GM20431 (cell line): ENCODE results near the gene DNAJC2.

Experiments
- in situ Hi-C: fragments of 300-500 bp; cut with MseI, MboI; formaldehyde crosslinking; loops from one replicate; pipeline ENCODE4 v1.15.0; 2020; ENCODE audit warnings: low sequenced_read_pairs; ENCODE audit not compliant: unreplicated experiment

DNAJC2 gene, protein sequence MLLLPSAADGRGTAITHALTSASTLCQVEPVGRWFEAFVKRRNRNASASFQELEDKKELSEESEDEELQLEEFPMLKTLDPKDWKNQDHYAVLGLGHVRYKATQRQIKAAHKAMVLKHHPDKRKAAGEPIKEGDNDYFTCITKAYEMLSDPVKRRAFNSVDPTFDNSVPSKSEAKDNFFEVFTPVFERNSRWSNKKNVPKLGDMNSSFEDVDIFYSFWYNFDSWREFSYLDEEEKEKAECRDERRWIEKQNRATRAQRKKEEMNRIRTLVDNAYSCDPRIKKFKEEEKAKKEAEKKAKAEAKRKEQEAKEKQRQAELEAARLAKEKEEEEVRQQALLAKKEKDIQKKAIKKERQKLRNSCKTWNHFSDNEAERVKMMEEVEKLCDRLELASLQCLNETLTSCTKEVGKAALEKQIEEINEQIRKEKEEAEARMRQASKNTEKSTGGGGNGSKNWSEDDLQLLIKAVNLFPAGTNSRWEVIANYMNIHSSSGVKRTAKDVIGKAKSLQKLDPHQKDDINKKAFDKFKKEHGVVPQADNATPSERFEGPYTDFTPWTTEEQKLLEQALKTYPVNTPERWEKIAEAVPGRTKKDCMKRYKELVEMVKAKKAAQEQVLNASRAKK

DNA sequence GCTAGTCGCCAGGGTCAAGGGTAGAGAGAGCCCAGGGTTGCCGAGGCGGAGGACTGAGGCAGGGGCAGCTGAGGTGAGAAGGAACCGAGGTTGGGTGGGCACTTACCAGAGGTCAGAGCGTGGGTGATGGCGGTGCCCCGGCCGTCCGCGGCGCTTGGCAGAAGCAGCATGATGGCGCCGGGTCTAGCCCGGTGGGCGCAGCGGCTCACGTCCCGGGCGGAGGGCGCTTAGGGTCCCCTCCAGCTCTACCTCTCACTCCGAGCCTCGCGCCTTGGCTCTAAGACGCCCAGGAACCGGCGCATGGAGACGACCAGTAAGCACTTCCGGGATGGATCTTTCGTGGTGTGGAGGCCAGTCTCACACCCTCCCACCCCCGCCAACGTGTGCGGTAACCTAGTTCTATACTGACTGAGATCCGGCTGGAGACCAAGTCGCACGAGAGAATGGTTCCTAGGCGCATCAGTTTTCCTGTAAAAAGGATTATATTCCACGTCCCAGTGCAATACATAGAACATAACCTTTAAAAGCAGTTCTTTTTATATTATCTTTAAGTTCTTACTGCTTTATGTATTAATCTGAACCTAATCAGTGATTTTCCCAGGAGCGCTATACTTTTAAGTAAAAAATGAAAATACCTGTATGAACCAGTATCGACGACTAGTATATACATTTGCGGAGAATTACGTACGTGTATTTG is at the start of gene DNAJC2:
Gene DNAJC2, minus strand, starts transcription at position 315 of the 697 bp plus-strand sequence. Its CDS starts 145 bp downstream, at position 170.
- in situ Hi-C loops, result no loop called here

DNA sequence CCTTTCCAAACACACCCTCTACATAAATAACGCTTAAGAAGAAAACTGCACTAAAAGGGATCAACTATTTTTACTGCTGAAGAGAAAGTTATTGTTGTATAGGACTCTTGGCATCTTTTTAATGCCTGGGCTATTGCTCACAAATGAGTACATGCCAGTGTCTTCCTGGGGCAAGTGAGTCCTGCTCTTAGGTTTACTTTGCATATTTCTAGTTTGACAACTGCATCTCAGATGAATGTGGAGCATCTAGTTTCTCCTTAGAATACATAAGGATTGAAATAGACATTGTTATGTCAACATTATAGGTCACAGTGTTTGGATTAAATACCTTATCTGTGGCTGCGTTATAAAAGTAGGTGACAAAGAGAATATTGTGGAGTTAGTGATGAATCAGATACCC is 47.4 kb upstream of the DNAJC2 start:
- in situ Hi-C loops, result no loop called here

DNA sequence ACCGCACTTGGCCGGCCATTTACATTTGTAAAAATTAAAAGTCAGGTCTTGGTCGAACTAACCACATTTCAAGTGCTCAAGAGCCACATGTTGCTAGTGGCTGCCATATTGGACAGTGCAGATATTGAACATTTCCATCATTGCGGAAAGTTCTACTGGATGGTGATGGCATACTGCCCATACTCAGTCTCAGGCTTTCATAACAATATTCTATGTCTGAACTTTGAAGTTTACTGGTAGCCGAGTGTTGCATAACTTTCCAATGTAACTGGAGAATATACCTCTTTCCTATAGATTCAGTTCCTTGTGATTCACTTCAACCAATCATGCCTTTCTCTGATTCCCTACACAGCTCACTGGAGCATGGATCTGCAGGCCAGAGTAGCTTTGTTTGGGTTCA is 46.6 kb upstream of the DNAJC2 start:
- in situ Hi-C loops, result no loop called here

DNA sequence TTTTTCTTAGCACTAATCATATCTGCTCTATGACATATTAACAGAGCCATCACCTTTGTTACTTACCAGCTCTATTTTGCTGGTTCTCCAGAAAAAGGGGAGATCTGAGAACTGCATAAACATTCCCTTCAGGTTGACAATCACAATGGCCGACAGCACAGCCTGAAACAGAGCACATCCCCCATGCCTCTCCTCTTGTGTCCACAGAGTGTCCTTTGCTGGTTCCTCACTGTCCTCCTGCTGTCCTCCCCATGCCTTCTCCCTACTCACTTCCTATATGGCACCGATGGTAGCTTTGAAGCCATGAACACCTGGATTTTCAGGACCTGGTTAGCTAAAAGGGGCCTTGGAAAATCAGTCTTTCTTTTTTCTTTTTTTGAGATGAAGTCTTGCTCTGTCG is 44.7 kb upstream of the DNAJC2 start:
- in situ Hi-C loops, result no loop called here

DNA sequence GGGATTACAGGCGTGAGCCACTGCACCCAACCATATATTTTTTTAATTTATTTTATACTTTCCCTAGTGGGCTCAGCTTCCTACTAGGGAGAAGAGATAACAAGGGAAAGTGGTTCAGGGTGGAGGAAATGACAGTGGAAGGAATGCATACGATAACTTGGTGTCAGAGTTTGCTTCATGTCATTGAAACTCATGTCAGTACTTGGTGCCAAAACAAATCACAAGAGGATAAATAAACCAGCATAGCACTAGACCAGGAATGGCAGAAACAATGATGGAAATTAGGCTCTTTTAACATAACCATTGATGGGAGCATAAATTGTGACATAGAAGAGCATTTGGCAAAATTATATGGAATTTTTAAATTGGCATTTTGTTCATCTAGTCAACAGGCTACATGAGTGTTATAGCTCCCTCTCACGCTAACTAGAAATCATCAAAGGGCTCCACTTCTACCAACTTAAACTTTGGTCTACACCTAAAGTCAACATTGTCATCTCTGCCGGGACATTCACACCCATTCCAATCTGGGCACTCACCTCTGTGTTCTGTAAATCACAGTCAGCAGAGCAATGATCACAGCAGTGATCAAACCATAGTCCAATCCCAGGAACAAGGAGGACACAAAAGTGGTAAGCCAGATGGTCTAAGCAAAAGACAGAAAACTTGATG is 44.0 kb upstream of the DNAJC2 start:
- in situ Hi-C loops, result no loop called here

DNA sequence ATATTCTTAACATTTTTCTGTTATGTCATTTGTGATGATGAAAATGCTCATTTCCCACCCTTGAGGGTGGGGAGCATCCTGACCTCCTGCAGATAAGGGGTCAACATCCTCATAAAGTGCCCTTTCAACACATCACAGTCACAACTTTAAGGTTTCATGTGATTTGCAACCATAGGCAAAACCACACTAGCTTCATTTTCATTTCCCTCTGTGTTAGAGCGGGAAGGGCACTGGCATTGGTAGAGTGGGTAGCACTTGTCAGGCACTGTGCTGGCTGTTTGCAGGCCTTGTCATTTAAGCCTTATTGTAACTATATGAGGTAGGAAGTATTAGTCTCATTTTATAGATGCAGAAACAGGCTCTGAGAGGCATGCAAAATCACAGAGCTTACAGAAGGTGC is 42.7 kb upstream of the DNAJC2 start:
- in situ Hi-C loops, result no loop called here

DNA sequence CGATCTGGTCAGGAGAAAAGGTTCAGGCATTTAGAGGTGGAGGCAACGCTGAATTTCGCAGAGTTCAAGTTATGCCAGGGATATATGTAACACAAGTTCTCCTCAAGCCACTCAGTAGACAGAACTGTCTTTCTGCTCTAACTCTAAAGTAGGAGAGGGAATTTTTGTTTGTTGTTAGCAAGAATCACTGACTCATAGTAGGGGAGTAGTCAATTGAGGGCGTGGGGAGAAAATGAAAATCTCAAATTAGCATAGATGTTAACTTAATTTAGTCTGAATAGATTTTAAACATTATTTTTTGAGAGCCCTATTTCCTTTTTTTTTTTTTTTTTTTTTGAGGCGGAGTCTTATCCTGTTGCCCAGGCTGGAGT is 37.5 kb upstream of the DNAJC2 start:
- in situ Hi-C loops, result no loop called here

DNA sequence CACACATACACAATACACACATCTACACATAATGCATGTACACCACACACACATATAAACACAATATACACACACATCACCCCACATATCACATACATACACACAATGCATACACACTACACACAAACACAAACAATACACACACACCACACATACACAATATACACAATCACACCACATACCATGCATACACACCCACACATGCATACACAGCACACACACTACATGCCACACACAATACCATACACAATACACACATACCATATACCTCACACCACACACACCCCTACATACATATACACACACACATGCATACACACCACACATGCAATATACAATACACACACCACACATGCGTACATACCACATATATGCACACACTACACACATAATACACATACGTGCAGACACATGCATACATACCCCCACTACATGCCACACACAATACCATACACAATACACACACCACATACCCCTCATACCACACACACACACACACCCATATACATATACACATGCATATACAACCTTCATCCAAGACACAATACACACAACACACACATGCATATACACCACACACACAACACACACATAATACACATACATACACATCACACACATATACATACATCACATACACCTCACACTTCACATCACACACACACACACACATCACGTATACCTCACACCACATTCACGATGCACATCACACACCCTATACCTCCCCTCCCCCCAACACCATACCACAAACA is 36.9 kb upstream of the DNAJC2 start:
- in situ Hi-C loops, result no loop called here

DNA sequence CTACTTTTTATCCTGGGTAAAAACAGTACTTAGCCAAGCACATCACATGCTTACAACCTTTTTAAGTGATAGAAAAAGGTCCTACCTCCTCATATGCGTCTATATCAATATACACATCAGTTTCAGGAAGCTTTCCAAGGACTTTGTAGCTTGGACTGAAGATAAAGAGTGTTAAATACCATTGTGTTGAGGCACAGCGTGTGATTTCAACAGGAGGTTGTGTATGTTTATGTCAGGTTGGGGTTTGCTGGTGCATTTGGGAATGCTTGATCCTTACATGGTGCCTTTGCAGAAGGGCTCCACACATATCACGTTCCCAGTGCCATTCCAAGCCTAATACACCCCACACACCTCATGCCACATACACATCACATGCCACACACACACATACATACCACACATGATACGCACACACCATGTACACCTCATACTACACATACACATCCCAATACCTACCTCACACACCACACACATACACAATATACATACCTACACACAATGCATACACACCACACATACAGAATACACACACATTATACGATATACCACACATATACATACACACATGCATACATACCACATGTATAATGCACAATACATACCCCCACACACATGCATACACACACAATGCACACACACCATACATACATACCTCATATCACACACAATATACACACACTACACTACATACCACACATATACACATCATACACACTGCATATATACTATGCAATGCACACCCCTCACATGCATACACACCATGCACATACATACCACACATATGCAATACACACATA is 36.0 kb upstream of the DNAJC2 start:
- in situ Hi-C loops, result no loop called here

DNA sequence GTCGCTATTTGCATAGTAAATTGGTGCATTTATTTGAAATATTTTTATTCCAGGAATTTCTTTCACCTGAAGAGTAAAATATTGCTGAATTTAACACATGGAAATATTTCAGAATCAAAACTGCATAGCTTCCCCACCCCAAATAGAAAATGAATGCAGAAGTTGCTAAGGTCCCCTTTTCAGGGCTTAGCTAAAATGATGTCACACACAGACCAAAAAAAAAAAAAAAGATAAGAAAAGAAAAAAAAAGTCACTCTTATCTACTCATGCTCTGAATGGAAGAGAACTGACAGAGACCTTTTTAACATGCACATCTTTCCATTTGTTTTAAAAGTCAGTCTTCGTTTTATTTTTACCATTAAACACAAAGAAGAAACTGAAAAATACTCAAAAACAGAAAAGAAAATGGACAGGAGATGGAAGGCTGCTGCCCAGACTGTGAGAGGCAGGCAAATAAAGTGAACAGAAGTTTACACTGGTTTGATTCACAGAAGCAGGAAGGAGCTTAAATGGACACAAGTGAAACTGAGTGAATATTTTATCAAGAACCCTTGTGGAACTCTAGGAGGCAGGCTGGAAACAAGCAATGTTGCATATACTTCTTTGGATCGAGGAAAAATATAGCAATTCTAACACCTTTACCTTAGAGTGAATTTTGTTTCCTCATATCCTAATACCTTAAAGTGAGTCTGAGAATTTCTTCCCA is 34.9 kb upstream of the DNAJC2 start:
- in situ Hi-C loops, result no loop called here

DNA sequence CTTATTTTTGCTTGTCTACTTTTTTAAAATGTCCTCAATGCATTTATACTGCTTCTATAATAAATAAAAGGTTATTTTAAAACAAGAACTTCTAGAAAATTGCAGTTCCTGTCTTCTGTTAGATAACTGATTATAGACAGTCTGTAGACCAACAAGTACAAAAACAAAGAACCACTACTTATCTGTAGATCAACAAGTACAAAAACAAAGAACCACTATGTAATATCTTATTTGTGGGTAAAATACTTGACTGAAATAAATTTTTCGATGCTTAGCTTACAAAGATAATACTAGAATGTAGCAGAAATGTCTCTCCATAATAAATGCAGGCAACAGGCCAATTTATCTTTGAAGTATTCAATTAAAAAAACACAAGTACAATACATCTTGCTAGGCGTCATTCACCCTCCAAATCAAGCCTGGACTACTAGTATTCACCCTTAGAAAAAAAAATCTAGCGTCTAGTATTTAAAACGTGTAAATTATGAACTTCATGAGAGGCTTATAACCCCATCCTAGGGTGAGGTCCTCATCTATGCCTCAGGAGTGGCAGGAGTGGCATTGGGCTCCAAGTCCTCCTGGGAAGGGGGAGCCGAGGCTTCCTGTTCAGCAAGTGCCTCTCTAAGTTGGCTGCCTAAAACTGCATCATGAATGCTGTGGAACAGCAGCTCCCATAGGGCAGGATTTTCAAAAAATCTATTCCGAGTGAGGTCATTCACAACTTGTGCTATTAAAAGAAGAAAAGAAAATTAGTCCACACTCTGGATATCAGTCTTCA is 29.5 kb upstream of the DNAJC2 start:
- in situ Hi-C loops, result no loop called here

DNA sequence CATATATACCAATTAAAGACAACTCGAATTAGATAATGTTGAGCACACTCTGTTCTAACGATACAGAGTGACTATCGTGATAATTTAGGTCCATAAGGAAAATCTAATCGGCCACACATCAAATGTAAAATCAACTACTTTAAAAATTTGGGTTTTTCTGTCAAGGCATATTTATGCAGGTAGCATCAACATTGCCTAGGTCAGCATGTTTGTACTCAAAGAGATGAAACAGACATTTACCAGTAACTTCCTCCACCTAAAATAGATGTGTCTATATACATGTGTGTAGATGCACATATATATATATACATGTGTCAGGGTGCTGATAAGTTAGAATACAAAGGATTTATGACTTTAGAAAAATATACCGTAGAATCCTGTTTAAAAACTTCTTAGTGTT is 24.9 kb upstream of the DNAJC2 start:
- in situ Hi-C loops, result no loop called here

DNA sequence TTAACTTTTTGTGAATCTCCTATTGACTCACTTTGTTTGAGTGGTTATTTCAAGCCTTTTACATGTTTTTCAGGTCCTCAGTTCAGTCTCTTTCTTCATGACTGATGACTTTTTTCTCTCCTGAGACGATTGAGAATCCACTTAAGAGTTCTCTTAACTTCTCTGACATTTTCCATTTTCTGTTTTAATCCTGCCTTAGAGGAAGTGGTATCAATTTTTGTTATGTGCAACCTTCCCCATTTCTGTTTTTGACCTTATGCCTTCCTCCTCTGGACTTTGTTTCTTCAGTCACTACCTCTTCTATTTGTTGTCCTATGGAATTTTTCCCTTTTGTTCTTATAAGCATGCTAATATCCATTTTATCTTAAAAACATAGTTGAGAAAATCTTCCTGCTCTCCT is 5.2 kb upstream of the DNAJC2 start:
- in situ Hi-C loops, result no loop called here

DNA sequence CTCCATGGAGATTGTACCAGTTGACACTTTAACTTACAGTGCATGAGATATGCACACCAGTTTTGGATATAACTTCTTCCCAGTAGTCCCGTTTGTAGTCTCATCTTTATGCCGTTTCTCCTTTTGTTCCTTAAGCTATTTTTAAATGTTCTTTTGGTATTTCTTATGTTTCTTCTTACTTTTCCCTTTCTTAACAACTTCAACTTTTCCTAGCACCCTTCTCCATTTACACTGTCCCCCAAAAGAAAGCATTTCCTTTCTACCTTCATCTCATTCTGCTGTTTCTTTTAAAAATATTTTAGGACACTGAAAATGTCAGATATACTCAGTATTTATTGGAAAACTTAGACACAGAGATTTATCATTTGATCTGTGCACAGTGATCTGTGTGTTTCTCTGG is 4.4 kb upstream of the DNAJC2 start:
- in situ Hi-C loops, result no loop called here

DNA sequence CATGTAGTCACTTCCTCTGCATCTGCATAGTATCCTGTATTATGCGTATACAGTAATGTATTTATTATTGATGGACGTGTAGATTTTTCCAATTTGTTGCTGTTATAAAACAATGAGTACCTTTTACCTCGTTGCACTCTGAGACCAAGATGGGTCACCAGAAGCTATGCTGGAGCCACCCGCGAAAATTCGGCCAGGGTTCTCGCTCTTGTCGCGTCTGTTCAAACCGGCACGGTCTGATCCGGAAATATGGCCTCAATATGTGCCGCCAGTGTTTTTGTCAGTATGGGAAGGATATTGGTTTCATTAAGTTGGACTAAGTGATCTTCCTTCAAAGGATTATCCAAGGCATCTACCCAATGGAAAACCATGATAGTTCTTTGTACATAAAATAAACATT is 3.9 kb upstream of the DNAJC2 start:
- in situ Hi-C loops, result no loop called here

DNA sequence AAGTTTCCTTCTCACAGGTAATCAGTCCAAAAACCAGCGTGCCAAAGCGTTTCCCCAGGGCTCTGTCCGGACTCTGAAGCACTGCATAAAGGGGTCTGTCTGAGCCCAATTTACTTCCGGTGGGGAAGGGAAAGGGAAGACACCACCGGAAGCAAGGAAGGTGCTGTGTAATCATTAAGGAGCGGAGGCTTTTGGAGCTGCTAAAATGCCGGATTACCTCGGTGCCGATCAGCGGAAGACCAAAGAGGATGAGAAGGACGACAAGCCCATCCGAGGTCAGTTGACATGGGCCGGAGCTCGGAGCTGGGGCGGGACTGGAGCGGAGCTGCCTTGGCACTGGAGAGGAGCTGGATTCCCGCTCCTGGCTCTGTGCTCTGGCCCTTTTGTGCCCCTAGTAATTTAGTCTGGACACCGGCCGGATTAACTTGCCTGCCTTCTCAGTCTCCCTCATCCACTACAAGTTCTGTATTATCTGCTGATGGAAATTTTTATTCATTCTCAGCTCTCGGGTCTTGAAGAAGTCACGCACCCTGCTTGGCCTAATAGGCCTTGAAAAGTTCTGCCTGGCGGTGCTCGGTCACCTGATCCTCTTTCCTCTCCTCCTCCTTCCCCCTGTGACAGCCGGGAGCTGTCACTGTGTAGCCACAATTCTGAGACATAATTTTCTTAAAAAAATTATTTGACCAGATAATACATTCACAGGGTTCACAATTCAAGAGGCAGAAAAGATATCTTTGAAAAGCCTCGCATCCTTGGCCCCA is 3.1 kb upstream of the DNAJC2 start, which contains the start of gene PSMC2:
Gene PSMC2, plus strand, starts transcription at position 137 of the 761 bp plus-strand sequence. Its CDS starts 69 bp downstream, at position 206.
- in situ Hi-C loops, result no loop called here

DNA sequence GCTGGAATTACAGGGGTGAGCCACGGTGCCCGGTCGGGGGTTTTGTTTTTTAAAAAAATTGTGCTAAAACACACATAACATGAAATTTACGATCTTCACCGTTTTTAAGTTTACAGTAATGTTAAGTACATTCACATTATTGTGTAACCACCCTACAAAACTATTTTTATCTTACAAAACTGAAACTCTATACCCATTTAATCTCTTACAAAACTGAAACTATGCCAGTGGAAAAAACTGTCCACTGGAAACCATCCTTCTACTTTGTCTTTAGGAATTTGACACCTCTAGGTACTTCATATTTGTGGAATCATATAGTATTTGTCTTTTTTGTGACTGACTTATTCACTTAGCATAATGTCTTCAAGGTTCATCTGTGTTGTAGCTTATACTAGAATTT is 1.8 kb upstream of the DNAJC2 start:
- in situ Hi-C loops, result no loop called here
